Skeletal muscle tissue (tissue), 4 donors: ENCODE measurements around the gene ANKRA2. TPM values are rescaled to one million over a fixed set of nuclear protein-coding genes. Genes with fewer than 3 reads are reported as not detected.

Experiments
- H3K27ac ChIP-seq: one replicate; pipeline ENCODE4 v1.7.0; 2013; ENCODE audit warnings: mild to moderate bottlenecking, low read depth, low read length, inconsistent platforms
- H3K27me3 ChIP-seq, 3 donors: one replicate each; pipeline ENCODE4 v1.7.0; 2013; ENCODE audit warnings: low read length in 3 of 3; ENCODE audit not compliant: control insufficient read depth in 3 of 3, insufficient read depth in 3 of 3
- H3K36me3 ChIP-seq, 3 donors: one replicate each; pipeline ENCODE4 v1.7.0; 2013; ENCODE audit warnings: low read length in 3 of 3; ENCODE audit not compliant: control insufficient read depth in 3 of 3, insufficient read depth in 3 of 3
- H3K4me1 ChIP-seq, 3 donors: one replicate each; pipeline ENCODE4 v1.7.0; 2013; ENCODE audit warnings: low read length in 3 of 3, mild to moderate bottlenecking in 3 of 3; ENCODE audit not compliant: control insufficient read depth in 3 of 3, insufficient read depth in 3 of 3
- H3K4me3 ChIP-seq, 3 donors: one replicate each; pipeline ENCODE4 v1.7.0; 2013; ENCODE audit warnings: low read length in 3 of 3
- H3K9ac ChIP-seq, 3 donors: one replicate each; pipeline ENCODE4 v1.7.0; 2013; ENCODE audit warnings: low read length in 3 of 3, mild to moderate bottlenecking in 3 of 3, moderate library complexity in 2 of 3, low read depth in 1 of 3
- H3K9me3 ChIP-seq, 3 donors: one replicate each; pipeline ENCODE4 v1.7.0; 2013; ENCODE audit warnings: low read length in 3 of 3; ENCODE audit not compliant: control insufficient read depth in 3 of 3
- total RNA-seq: library from RNA; depleted of rRNA; stranded (reverse); fragments of >200 nt; gene quantifications from one replicate; pipeline ENCODE4 v1.2.3, GENCODE V29; 2014
- donor health status: Osteomylitis.

The ANKRA2 gene
- total RNA-seq, 1 donor from 2014 or later: 35.0 TPM

DNA sequence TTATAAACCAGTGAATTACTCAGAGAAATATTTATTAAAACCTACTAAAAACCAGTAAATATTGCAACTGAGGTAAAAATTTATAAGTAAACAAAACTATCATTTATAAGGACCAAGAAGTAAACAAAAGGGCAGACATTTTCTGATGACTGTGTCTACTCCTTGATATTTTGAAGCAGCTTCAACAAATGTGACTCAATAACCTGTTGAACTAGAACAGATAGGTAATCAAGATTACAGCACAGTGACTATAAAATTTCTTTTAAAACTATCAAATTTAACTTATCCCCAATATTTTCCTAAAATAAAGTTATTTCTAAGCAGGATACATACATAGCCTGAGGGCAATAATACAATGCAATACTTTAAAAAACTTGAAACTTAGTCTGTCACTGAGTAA, 12.8 kb downstream of the ANKRA2 start:
- no peaks in the 10 kb centered on the region for H3K9me3 ChIP-seq
- no peak overlapping the region for H3K9ac ChIP-seq
- H3K4me3 ChIP-seq: no peak overlapping the region
- no peak overlapping the region for H3K27ac ChIP-seq
- peaks cover 17 to 40% (median 38%) of the 10 kb centered on the region in 3 donors for H3K36me3 ChIP-seq
- H3K27me3 ChIP-seq: no peaks in the 10 kb centered on the region
- H3K4me1 ChIP-seq: no peaks in the 10 kb centered on the region

DNA sequence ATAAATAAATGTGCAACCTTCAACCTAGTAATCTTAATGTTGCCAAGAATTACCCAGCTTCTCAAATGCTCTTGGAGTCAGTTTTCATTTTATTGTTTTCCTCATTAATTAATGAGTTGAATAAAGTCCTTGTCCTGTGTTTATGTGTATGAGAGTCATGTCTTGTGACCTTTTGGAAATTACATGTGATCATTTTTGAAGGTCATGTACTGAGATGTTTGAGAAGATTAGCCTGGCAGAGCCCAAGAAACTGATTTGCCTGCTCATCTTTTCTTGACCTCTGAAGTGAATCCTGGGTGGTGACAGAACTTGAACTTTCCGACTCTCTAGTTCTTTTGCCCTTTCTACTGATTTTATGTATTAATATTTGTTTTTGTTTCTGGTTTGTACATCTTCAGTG, 15.4 kb downstream of the ANKRA2 start:
- Histone ChIP-seq H3K36me3 (peaks cover 14 to 27% (median 23%) of the 10 kb centered on the region in 3 donors), H3K4me3 (no peak overlapping the region), H3K4me1 (no peaks in the 10 kb centered on the region), H3K27me3 (no peaks in the 10 kb centered on the region), H3K27ac (no peak overlapping the region), H3K9ac (no peak overlapping the region), H3K9me3 (no peaks in the 10 kb centered on the region)

DNA sequence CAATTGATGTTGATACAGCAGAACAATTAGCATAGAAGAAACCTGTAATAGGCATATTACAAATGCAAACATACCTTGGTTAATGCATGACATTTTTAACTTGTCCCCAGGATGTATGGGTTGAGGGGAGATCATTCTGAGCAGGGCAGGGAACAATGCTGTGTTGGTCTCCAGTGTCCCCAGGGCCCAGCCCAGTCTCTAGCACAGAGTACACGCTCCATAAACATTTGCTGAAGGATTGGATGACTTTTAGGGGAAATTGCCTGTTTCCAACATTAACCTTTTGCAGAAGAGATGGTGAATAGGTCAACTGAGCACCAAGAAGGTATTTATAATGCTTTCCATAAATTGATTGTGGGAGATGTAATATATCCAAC, 20.0 kb downstream of the ANKRA2 start:
- peaks cover 0 to 4% (median 0%) of the 10 kb centered on the region in 3 donors for H3K27me3 ChIP-seq
- H3K36me3 ChIP-seq: no peaks in the 10 kb centered on the region
- no peak overlapping the region for H3K9ac ChIP-seq
- H3K4me1 ChIP-seq: peaks cover 0 to 2% (median 0%) of the 10 kb centered on the region in 3 donors
- H3K27ac ChIP-seq: no peak overlapping the region
- no peaks in the 10 kb centered on the region for H3K9me3 ChIP-seq
- H3K4me3 ChIP-seq: no peak overlapping the region

DNA sequence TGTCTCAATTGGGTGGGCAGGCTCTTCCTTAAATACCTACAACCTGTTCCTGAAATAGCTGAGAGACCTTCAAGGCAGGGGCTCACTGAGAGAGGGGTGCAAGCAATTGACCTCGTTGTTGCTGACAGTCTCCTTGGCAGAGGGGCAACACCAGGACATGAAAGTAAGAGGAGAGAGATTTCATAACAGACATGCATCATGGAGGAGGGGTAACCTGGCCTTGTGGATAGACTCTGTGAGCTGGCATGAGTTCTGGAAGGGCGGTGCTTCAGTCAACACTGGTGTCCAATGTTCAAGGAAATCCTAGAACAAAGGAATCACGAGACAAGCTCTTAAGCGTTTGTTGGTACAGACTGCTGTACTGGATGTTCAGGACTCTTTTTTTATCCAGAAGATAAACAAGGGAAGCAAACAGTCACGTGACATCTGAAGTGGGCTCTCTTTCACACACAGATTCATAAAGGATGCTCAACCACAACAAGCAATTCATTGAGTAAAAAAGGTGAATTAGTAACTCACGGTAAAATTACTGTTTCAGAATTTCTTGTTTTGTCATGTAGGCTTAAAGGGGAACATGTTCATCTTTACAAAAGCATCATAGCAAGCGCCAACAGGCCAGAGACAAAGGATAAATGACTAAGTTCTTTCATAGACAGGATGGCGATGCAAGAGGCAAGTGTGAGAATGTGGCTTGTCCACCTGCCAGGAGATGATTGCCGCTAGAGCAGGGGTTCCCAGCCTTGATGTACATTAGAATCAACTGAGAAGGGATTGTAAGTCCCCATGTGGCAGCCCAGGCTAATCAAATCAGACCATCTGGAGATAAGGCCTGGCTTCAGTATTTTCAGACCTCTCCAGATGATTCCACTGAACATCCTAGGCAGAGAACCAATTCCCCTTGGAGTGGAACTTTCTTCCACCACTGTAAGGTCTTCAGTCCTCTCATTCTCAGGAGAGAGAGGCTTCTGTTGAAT, 20.7 kb downstream of the ANKRA2 start:
- H3K27ac ChIP-seq: no peak overlapping the region
- H3K27me3 ChIP-seq: peaks cover 0 to 7% (median 3%) of the 10 kb centered on the region in 3 donors
- H3K4me1 ChIP-seq: peaks cover 0 to 2% (median 0%) of the 10 kb centered on the region in 3 donors
- no peak overlapping the region for H3K4me3 ChIP-seq
- H3K9me3 ChIP-seq: no peaks in the 10 kb centered on the region
- H3K36me3 ChIP-seq: no peaks in the 10 kb centered on the region
- no peak overlapping the region for H3K9ac ChIP-seq

DNA sequence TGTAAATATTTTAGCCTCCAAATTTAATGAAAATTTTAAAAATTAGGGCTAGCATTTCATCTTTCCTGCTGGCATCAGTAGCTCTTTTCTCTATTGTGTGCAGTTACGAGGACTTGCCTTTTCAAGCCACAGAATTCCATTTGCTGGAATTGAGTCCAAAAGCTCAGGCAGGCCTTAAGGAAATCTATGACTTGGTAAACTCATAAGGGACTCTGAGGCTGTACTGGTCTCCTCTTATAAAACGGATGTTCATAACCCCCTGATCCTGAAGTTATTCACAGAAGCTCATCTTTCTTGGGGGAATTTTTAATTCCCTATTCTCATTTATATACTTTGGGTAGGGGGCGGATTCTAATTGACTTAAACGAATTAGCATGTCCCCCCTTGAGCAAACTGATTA, 23.4 kb downstream of the ANKRA2 start:
- Histone ChIP-seq H3K4me3 (no peak overlapping the region), H3K27me3 (peaks cover 0 to 7% (median 4%) of the 10 kb centered on the region in 3 donors), H3K4me1 (peaks cover 0 to 2% (median 0%) of the 10 kb centered on the region in 3 donors), H3K9ac (no peak overlapping the region), H3K27ac (no peak overlapping the region), H3K36me3 (no peaks in the 10 kb centered on the region), H3K9me3 (no peaks in the 10 kb centered on the region)

DNA sequence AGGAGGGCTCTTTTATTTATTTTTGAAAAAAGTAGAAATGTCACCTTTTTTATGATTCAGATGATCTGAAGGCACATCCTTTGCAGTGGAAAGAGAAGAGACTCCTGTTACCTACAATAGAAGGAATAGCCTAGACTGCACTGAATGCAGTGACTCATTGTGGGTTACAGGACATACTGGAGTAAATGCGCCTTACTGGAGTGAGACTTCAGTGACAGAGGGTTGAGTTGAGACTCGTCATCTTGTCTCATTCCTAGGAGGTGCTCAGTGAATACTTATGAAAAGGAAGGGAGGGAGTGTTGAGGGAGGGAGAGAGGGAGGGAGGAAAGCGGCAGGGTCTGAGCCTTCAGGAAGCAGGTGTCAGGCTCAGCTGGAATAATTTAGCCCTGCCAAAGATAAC, 25.2 kb downstream of the ANKRA2 start:
- peaks cover 0 to 2% (median 0%) of the 10 kb centered on the region in 3 donors for H3K4me1 ChIP-seq
- no peak overlapping the region for H3K4me3 ChIP-seq
- peaks cover 0 to under 1% (median 0%) of the 10 kb centered on the region in 3 donors for H3K9me3 ChIP-seq
- H3K27me3 ChIP-seq: peaks cover 0 to 7% (median 4%) of the 10 kb centered on the region in 3 donors
- no peak overlapping the region for H3K27ac ChIP-seq
- H3K36me3 ChIP-seq: no peaks in the 10 kb centered on the region
- H3K9ac ChIP-seq: no peak overlapping the region

DNA sequence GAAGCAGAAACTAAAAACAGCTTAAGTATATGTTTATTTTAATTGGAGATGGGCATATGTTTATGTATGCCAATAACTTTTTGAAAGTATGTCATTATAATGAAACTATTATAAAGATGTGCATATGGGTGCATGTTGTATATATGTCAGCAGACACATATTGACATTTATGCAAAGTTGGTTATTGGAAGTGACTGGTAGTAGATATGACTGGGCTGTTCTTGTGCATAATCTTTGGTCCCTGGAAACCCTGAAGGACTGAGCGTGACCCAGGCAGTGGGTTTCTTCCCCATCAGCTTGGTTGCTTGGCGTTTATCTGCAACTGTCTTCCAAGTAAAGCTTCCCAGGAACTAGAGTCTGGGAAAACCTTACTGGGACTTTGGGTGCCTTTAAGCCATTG, 25.7 kb downstream of the ANKRA2 start:
- Histone ChIP-seq H3K9me3 (peaks cover 0 to 2% (median 0%) of the 10 kb centered on the region in 3 donors), H3K9ac (no peak overlapping the region), H3K27me3 (peaks cover 0 to 7% (median 4%) of the 10 kb centered on the region in 3 donors), H3K4me3 (no peak overlapping the region), H3K4me1 (no peaks in the 10 kb centered on the region), H3K36me3 (no peaks in the 10 kb centered on the region), H3K27ac (no peak overlapping the region)

DNA sequence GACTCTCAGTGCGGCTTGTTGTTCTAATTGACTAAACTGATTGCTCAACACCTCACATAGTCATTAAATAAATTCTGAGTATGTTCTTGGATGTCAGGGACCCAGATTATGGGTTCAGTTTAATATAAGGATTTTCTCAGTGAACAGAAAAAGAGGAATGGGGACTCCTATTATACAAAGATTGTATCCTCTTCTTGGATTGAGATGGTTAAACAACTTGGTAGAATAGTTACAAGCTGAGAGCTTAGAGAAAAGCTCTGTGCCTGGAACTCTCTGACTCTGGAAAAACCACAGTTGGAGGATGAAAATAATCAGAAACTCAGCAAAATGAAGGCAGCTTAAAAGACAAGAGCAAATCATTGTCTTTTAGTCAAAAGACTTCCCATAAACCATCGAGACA, 30.5 kb downstream of the ANKRA2 start:
- no peak overlapping the region for H3K4me3 ChIP-seq
- H3K4me1 ChIP-seq: no peaks in the 10 kb centered on the region
- H3K9me3 ChIP-seq: peaks cover 0 to 2% (median 0%) of the 10 kb centered on the region in 3 donors
- H3K27me3 ChIP-seq: peaks cover 0 to 11% (median 0%) of the 10 kb centered on the region in 3 donors
- H3K9ac ChIP-seq: no peak overlapping the region
- H3K36me3 ChIP-seq: no peaks in the 10 kb centered on the region
- no peak overlapping the region for H3K27ac ChIP-seq

DNA sequence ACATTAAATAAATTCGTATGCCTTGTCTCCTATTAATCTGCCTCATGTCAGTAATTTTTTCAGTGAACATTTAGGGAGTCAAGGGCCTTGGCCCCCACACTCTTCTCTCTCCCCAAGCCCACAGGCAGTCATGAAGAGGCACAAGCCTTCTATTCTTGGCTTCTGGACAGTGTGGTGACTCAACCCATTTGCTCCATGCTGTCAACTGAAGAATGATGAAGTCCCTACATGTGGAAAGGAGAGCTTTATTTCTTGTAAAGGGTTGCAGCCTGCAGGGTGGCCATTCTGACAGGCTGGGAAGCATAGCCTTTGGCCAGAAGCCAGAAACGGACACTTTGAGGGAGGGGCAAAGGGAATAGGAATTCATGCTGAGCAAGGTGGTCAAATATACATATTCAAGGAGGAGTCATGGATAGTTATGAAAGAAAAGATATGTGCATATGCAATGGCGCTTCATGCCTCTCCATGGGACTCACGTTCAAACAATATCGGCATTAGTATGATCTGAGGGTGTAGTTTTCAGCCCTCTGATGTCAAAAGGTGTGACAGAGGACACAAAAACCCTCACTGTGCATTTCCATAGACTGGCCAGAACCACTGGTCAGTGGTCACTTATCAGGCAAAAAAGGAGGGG, 31.3 kb downstream of the ANKRA2 start:
- Histone ChIP-seq H3K4me3 (no peak overlapping the region), H3K27me3 (peaks cover 0 to 7% (median 0%) of the 10 kb centered on the region in 3 donors), H3K4me1 (no peaks in the 10 kb centered on the region), H3K27ac (no peak overlapping the region), H3K9ac (no peak overlapping the region), H3K36me3 (no peaks in the 10 kb centered on the region), H3K9me3 (peaks cover 0 to 2% (median 0%) of the 10 kb centered on the region in 3 donors)

DNA sequence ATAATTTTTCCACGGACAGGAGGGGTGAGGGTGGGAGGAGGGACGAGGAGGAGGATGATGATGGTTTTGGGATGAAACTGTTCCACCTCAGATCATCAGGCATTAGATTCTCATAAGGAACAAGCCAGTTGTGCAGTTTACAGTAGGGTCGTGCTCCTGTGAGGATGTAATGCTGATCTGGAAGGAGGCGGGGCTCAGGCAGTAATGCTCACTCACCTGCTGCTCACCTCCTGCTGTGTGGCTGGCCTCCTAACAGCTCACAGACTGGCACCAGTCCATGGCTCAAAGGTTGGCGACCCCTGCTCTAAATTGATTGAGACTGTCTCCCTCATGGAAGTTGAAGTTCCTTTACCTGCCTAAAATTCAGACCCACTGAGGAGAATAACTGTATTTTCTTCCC, 33.2 kb downstream of the ANKRA2 start:
- peaks cover 0 to 2% (median 0%) of the 10 kb centered on the region in 3 donors for H3K9me3 ChIP-seq
- no peak overlapping the region for H3K4me3 ChIP-seq
- no peak overlapping the region for H3K9ac ChIP-seq
- no peaks in the 10 kb centered on the region for H3K36me3 ChIP-seq
- H3K27me3 ChIP-seq: peaks cover 0 to 7% (median 0%) of the 10 kb centered on the region in 3 donors
- no peaks in the 10 kb centered on the region for H3K4me1 ChIP-seq
- H3K27ac ChIP-seq: no peak overlapping the region
